GM19023 (cell line): ENCODE data around the gene CMSS1.
"Not testable (repeated sequence)": the region's sequence is repeated elsewhere in the genome, so short reads cannot be mapped to it uniquely, and the experiment has no call there.

Experiments
- ATAC-seq: cut with Tn5 transposase; IDR thresholded peaks from one replicate; pipeline ENCODE4 v1.9.1; 2021; ENCODE audit warnings: mild to moderate bottlenecking, moderate library complexity; ENCODE audit not compliant: unreplicated experiment

Gene CMSS1

GRCh38 chr3:99810403-99810802, 7.3 kb upstream of the CMSS1 start:
- ATAC-seq, result no peak

DNA sequence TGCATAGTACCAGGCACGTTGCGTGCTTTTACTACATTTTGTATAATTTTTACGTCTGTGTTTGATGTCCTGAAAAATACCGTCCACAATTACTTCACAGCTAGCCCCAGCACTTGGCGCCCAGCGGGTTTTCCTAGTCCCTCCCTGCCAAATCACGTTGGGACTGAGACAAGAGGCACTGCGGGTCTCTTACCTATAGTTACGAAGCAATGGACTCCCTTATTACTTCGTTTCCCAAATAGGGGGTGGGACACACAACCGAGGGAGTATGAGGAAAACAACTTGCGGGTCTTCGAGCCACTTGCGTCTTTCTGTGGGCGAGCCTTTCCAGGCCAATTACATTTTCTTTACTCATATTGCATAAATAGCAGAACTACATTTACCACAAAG, 620 bp upstream of the CMSS1 start:
- ATAC-seq, result no peak

- no peak for ATAC-seq
Observed at GRCh38 chr3:99818818-99819217, 1.2 kb downstream of the CMSS1 start.

GRCh38 chr3:99823723-99824711, 6.4 kb downstream of the CMSS1 start:
- ATAC-seq, result no peak

DNA sequence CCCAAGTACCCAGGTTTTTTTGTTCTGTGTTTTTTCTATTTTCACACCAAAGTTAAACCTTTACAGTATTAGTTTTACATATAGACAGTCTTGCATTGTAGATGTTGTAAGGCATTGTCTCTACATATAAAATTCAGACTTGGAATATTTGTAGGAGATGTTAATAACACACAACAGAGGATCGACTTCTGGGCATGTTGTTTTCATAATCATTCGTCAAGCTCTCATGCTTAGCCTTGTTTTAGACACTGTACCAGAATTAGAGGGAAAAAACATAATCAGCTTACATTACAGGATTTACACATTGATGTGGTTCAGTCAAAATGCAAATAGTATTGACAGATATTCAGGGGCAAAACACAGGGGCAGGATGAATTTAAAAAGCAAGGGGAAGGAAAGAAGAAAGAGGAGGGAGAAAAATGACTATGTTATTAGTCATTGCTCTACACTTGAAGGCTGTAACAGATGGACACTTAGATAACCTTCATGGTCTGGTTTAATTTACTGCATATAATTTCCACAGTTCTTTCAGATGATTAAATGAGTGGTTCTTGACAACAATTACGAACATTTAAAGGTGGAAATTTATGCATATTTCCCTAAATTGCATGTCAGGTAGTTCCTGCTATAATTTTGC, 7.5 kb downstream of the CMSS1 start:
- no peak for ATAC-seq

- ATAC-seq, result no peak
Observed at GRCh38 chr3:99829844-99830243, 12.2 kb downstream of the CMSS1 start.

DNA sequence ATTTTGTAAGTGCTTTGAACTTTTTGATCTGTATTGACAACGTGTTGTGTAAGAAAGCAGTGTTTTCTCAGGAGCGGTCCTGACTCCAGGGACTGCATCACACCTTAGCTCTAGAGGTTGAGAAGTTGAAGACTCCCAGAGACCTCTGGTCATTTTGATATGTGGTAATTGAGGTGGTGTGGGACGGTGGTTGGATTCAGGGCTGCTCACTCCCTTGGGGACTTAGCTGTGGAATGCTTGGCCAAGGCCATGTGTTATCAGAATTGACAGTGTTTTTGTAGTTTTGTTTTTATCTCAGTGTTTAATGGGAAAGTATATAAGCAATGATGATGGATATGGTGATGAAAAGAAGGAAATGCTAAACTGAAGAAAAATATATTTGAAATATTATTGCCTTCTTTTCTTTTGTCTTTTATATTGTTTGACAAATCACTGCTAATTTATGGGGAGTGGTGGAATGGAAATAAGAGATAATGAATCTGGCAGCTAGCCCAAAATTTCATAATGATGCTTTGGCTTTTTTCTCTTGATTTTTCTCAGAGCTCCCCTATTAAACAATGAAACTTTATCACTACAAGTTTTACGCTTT, 16.0 kb downstream of the CMSS1 start:
- ATAC-seq, result no peak

DNA sequence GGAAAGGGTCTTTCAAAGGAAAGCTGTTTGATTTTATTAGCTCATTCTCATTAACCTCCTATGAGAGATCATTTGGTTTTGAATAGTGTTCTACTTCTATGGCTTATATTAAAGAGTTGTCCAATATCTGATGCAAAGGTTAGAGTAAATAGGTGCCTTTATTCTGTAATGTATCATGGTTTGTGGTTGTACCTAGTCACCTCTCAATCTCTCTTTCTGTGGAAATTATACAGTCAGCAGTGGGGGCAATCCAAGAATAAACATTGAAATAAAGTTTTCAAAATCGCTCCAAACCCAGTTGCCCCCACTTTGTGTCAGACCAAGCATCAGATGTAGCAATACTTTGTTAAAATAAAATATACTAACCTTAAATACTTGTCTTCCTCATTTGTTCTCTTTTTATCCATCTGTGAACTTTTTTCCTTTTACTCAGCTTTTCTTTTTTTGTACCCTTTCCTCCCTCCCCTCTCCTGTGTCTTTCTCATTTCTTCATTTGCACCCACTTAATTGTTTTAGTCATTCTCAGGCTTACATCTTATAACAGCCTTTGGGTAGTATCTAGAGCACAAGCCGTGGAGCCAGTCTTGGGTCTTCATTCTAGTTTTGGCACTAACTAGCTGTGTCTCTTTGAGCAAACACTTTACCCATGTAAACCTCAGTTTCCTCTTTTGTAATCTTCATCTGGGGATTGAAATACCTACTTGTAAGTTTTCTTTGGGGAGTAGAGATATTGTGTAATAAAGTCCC, 16.7 kb downstream of the CMSS1 start:
- no peak for ATAC-seq

- no peak for ATAC-seq
Observed at GRCh38 chr3:99836681-99837080, 19.0 kb downstream of the CMSS1 start.

DNA sequence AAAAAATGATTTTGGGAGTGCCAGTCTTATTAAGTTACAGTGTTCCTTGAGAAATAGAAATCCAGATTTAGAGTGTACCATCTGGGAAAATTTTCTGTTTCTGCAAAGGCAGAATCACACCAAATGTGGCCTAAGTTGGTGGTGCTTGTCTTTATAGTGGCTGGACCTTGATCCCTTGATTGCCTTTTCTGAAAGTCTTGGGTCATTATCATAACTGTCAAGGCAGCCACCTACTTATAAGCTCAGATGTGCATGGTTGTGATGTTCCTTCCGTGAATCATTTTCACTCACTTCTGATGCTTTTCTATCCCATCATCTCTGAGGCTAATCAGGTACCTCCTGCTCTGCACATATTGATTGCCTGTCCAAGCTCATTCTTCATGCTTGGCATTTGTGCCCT, 20.1 kb downstream of the CMSS1 start:
- no peak for ATAC-seq

GRCh38 chr3:99838755-99839154, 21.1 kb downstream of the CMSS1 start:
- no peak for ATAC-seq

GRCh38 chr3:99839613-99840012, 22.0 kb downstream of the CMSS1 start:
- ATAC-seq, result no peak

DNA sequence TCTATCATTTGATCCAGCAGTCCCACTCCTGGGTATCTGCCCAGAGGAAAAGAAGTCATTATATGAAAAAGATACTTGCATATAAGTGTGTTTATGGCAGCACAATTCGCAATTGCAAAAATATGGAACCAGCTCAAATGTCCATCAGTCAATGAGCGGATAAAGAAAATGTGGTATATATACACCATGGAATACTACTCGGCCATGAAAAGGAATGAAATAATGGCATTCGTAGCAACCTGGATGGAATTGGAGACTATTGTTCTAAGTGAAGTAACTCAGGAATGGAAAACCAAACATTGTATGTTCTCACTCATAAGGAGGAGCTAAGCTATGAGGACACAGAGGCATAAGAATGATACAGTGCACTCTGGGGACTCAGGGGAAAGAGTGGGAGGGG, 24.3 kb downstream of the CMSS1 start:
- ATAC-seq, result not testable (repeated sequence)

GRCh38 chr3:99842826-99843589, 25.3 kb downstream of the CMSS1 start:
- no peak for ATAC-seq

- no peak for ATAC-seq
Observed at GRCh38 chr3:99843590-99844258, 26.1 kb downstream of the CMSS1 start.

- ATAC-seq, result no peak
Observed at GRCh38 chr3:99845331-99845730, 27.7 kb downstream of the CMSS1 start.

DNA sequence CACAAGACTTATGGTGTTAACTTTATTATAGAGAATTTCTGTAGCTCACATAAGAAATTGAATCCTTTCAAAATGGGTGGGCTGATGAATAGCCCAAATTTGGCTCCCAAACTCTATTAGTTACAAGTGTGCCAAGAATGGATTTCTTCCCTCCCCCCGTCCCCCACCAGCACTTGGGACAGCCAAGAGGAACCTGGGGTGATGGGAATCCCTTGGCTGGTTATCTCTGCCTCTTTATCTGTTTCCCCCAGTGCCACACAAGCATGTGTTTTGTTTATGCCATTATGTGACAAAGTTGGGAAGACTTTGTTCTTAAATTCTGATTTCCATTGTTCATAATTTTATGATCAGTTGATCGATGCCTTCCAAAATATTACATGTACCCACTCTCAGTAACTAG, 28.3 kb downstream of the CMSS1 start:
- ATAC-seq, result no peak

DNA sequence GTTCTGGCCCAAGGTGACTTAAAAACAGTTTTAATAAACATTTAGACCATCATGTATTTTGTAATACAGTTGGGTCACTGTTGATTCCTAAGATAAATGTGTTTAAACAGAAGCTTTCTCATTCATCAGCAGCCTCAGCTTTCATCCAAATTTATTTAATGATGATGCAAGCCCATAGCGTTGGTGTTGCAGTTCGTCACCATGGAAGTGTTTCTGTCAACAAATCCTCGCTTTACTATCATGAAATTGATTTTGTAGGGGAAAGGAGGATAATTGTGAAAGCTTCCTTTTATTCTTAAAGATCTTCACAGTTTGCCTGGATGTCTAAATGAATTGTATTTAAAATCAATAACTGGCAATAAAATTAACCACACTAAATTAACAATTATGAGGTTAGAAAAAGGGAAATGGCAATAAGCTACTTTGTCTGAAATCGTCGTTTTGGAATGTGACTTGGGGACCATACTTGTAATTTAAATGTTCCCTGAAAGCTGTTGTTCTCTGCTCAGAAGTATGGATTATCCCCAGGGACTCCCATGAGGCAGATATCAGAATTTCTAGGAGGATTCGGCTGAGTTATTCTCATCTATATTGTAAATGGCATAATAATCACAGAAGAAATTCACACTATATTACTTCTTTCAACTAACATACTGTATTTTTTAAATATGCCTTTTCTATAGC, 29.0 kb downstream of the CMSS1 start:
- no peak for ATAC-seq

GRCh38 chr3:99848433-99848832, 30.8 kb downstream of the CMSS1 start:
- no peak for ATAC-seq
